ENCODE data around the gene CLASRP. TPM values are rescaled to one million over a fixed set of nuclear protein-coding genes. Genes with fewer than 3 reads are reported as not detected.

The CLASRP gene
- total RNA-seq, 1 donor: 17.0 TPM

DNA sequence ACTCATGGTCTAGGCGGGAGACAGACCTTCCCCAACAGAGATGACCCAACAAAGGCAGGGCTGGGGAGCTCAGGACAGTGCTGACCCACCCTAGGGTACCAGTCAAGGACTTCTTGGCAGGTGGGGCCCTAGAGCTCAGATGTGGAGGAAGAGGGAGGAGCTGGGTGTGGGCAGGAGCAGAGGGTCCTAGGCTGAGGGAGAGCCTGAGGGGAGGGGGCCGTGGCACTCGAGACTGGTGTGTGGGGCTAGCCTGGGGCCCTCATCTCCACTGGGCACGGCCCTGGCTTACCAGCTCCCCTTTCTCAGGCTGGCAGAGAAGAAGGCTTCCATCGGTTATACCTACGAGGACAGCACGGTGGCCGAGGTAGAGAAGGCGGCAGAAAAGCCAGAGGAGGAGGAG, 18.6 kb downstream of the CLASRP start:
- TF ChIP-seq, protein P1, sequence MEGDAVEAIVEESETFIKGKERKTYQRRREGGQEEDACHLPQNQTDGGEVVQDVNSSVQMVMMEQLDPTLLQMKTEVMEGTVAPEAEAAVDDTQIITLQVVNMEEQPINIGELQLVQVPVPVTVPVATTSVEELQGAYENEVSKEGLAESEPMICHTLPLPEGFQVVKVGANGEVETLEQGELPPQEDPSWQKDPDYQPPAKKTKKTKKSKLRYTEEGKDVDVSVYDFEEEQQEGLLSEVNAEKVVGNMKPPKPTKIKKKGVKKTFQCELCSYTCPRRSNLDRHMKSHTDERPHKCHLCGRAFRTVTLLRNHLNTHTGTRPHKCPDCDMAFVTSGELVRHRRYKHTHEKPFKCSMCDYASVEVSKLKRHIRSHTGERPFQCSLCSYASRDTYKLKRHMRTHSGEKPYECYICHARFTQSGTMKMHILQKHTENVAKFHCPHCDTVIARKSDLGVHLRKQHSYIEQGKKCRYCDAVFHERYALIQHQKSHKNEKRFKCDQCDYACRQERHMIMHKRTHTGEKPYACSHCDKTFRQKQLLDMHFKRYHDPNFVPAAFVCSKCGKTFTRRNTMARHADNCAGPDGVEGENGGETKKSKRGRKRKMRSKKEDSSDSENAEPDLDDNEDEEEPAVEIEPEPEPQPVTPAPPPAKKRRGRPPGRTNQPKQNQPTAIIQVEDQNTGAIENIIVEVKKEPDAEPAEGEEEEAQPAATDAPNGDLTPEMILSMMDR (IDR thresholded peaks at IDR 0.05; ENCODE audit: extremely low read depth, low read depth, low read length): no peak
- Histone ChIP-seq H2AFZ (ENCODE audit: low read length) (no peak overlapping the region), H4K20me1 (ENCODE audit: insufficient read depth, low read length) (peaks cover 36% of the 10 kb centered on the region), H3K4me3 (ENCODE audit: insufficient read depth, low read length) (no peak overlapping the region), H3K79me2 (ENCODE audit: insufficient read depth, low read length) (peaks cover 24% of the 10 kb centered on the region), H3K36me3 (ENCODE audit: insufficient read depth, low read length) (peaks cover 85% of the 10 kb centered on the region), H3K27me3 (ENCODE audit: insufficient read depth, low read length) (no peaks in the 10 kb centered on the region), H3K27ac (ENCODE audit: low read depth, low read length) (no peak overlapping the region), H3K9me3 (ENCODE audit: low read depth, low read length) (no peaks in the 10 kb centered on the region), H3K4me1 (ENCODE audit: insufficient read depth, low read length) (no peaks in the 10 kb centered on the region), H3K4me2 (ENCODE audit: insufficient read depth, low read length) (no peak overlapping the region)
- DNase-seq (ENCODE audit: insufficient read length, low spot score, missing footprints): peak; percentile 14

DNA sequence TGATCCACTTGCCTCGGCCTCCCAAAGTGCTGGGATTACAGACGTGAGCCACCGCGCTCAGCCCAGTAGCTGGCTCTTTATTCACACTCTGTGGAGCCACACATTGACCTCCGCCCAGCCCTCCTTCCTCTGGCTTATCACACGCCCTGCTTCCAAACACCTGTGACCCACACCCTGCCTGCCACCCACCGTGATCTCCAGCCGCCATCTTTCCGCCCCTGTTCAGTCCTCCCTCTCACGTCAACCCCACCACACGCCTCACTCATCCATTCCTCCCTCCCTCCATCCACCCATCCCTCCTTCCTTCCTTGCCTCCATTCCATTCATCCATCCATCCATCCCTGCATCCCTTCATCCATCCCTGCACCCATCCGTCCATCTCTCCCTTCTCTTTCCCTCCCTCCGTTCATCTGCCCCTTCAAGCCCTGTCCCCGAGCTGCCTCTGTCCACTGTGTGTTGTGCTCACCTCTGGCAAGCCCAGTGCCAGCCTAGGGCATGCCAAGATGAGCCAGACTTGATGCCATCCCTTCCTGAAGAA, 19.8 kb downstream of the CLASRP start:
- Histone ChIP-seq H3K27ac (ENCODE audit: low read depth, low read length) (no peak overlapping the region), H3K4me3 (ENCODE audit: insufficient read depth, low read length) (no peak overlapping the region), H3K27me3 (ENCODE audit: insufficient read depth, low read length) (no peaks in the 10 kb centered on the region), H2AFZ (ENCODE audit: low read length) (no peak overlapping the region), H3K4me1 (ENCODE audit: insufficient read depth, low read length) (no peaks in the 10 kb centered on the region), H3K4me2 (ENCODE audit: insufficient read depth, low read length) (no peak overlapping the region), H3K36me3 (ENCODE audit: insufficient read depth, low read length) (peaks cover 84% of the 10 kb centered on the region), H3K9me3 (ENCODE audit: low read depth, low read length) (no peaks in the 10 kb centered on the region), H4K20me1 (ENCODE audit: insufficient read depth, low read length) (peaks cover 29% of the 10 kb centered on the region), H3K79me2 (ENCODE audit: insufficient read depth, low read length) (peaks cover 14% of the 10 kb centered on the region)
- DNase-seq (ENCODE audit: insufficient read length, low spot score, missing footprints): peak; percentile 59
- TF ChIP-seq, protein P1 (IDR thresholded peaks at IDR 0.05; ENCODE audit: extremely low read depth, low read depth, low read length): no peak

DNA sequence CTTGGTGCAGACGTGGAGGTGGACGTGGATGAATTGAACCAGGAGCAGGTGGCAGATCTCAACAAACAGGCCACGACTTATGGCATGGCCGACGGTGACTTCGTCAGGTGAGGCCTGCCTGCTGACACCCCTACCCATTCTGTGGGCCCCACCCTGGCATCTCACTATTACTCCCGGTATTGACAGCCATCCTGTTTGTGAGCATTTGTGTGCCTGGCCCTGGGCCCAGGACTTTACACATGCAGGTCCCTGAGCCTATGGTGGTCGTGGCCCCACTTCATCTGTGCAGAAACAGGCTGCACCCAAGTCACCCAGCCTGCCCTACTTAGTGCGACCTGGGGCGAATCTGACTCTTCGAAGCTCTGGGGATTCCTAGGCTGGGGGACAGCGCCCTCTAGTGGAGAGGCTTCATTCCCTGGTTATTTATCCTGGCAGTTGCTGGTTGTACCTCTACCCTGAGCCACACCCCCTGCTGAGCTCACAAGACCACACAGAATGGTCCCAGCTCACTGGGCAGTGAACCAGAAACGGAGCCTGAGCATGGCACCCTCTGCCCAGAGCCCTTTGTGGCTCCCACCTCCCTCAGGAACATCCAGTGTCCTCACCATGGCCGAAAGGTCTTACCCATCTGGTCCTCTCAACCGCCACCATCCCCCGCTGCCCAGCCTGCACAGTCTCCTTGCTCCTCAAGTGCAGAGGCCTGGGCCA, 20.6 kb downstream of the CLASRP start:
- TF ChIP-seq, protein P1 (IDR thresholded peaks at IDR 0.05; ENCODE audit: extremely low read depth, low read depth, low read length): peak; percentile 90
- H3K4me1 ChIP-seq (ENCODE audit: insufficient read depth, low read length): no peaks in the 10 kb centered on the region
- H2AFZ ChIP-seq (ENCODE audit: low read length): no peak overlapping the region
- peaks cover 10% of the 10 kb centered on the region for H3K79me2 ChIP-seq (ENCODE audit: insufficient read depth, low read length)
- H4K20me1 ChIP-seq (ENCODE audit: insufficient read depth, low read length): peaks cover 29% of the 10 kb centered on the region
- no peak overlapping the region for H3K27ac ChIP-seq (ENCODE audit: low read depth, low read length)
- no peaks in the 10 kb centered on the region for H3K27me3 ChIP-seq (ENCODE audit: insufficient read depth, low read length)
- no peak overlapping the region for H3K4me2 ChIP-seq (ENCODE audit: insufficient read depth, low read length)
- no peaks in the 10 kb centered on the region for H3K9me3 ChIP-seq (ENCODE audit: low read depth, low read length)
- no peak overlapping the region for H3K4me3 ChIP-seq (ENCODE audit: insufficient read depth, low read length)
- H3K36me3 ChIP-seq (ENCODE audit: insufficient read depth, low read length): peaks cover 84% of the 10 kb centered on the region
- DNase-seq (ENCODE audit: insufficient read length, low spot score, missing footprints): peak; percentile 99

DNA sequence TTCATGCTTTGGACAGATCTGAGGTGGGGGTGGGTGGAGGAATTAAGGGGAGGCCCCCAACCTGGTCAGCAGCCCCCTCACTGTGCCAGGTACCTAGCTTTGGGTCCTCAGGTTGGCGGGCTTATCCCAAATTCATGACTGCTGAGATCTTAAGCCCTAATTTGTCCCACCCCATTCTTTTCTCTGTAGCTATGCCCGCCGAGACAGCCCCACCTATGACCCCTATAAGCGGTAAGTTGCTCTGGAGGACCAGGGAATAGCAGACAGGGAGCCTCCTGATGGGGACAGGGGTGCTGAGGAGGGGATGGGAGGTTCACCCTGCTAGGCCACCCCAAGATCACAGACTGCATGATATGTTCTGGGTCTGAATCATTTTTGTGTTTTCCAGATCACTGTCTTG, 23.1 kb downstream of the CLASRP start:
- DNase-seq (ENCODE audit: insufficient read length, low spot score, missing footprints): peak; percentile 73
- Histone ChIP-seq H3K9me3 (ENCODE audit: low read depth, low read length) (no peaks in the 10 kb centered on the region), H3K4me3 (ENCODE audit: insufficient read depth, low read length) (no peak overlapping the region), H3K36me3 (ENCODE audit: insufficient read depth, low read length) (peaks cover 78% of the 10 kb centered on the region), H3K27me3 (ENCODE audit: insufficient read depth, low read length) (no peaks in the 10 kb centered on the region), H3K4me2 (ENCODE audit: insufficient read depth, low read length) (no peak overlapping the region), H3K27ac (ENCODE audit: low read depth, low read length) (no peak overlapping the region), H4K20me1 (ENCODE audit: insufficient read depth, low read length) (peaks cover 28% of the 10 kb centered on the region), H3K79me2 (ENCODE audit: insufficient read depth, low read length) (peaks cover 12% of the 10 kb centered on the region), H3K4me1 (ENCODE audit: insufficient read depth, low read length) (no peaks in the 10 kb centered on the region), H2AFZ (ENCODE audit: low read length) (no peak overlapping the region)
- TF ChIP-seq, protein P1 (IDR thresholded peaks at IDR 0.05; ENCODE audit: extremely low read depth, low read depth, low read length): no peak

Data from osteoblast (primary cell).